ENCODE data around the gene CDH9. TPM values are rescaled to one million over a fixed set of nuclear protein-coding genes. Genes with fewer than 3 reads are reported as not detected.

CDH9 gene
- total and polyA plus RNA-seq, 9 donors: not detected

- Histone ChIP-seq H3K36me3 (no peaks in the 10 kb centered on the region), H3K9me3 (no peaks in the 10 kb centered on the region), H3K27me3 (no peaks in the 10 kb centered on the region), H3K4me1 (ENCODE audit: insufficient read depth) (no peaks in the 10 kb centered on the region), H3K27ac (no peak overlapping the region), H3K4me3 (no peak overlapping the region)
- TF ChIP-seq CTCF (IDR thresholded peaks at IDR 0.05) (no peak), POLR2A (IDR thresholded peaks at IDR 0.05) (no peak), EP300 (IDR thresholded peaks at IDR 0.05) (no peak)
- no peak for DNase-seq
- 8 to 25% (median 21%) methylated on average over 2 of the region's 2 CpGs for WGBS, 3 donors
- intact Hi-C loops (cut with DNase I): no loop called here
These were observed 153.9 kb downstream of the CDH9 start for GRCh38 chr5:26884481-26884880.

- intact Hi-C loops (cut with DNase I): no loop called here
These were observed 155.0 kb downstream of the CDH9 start for GRCh38 chr5:26883375-26883774.

GRCh38 chr5:26881901-26882300, 156.5 kb downstream of the CDH9 start:
- Histone ChIP-seq H3K9me3 (no peaks in the 10 kb centered on the region), H3K27ac (no peak overlapping the region), H3K27me3 (no peaks in the 10 kb centered on the region), H3K36me3 (no peaks in the 10 kb centered on the region), H3K4me1 (ENCODE audit: insufficient read depth) (no peaks in the 10 kb centered on the region), H3K4me3 (no peak overlapping the region)
- no peak for DNase-seq
- 42 to 45% (median 45%) methylated on average over 2 of the region's 2 CpGs for WGBS, 3 donors
- TF ChIP-seq EP300 (IDR thresholded peaks at IDR 0.05) (no peak), POLR2A (IDR thresholded peaks at IDR 0.05) (no peak)
- intact Hi-C loops (cut with DNase I): no loop called here

More at GRCh38 chr5:26883375-26883774, 155.0 kb downstream of the CDH9 start:
- Histone ChIP-seq H3K4me3 (no peak overlapping the region), H3K4me1 (ENCODE audit: insufficient read depth) (no peaks in the 10 kb centered on the region), H3K27me3 (no peaks in the 10 kb centered on the region), H3K36me3 (no peaks in the 10 kb centered on the region), H3K27ac (no peak overlapping the region), H3K9me3 (no peaks in the 10 kb centered on the region)
- DNase-seq: no peak
- WGBS, 3 donors: 76 to 81% (median 78%) methylated on average over 5 of the region's 5 CpGs
- TF ChIP-seq POLR2A (IDR thresholded peaks at IDR 0.05) (no peak), CTCF (IDR thresholded peaks at IDR 0.05) (no peak), EP300 (IDR thresholded peaks at IDR 0.05) (no peak)

- 77 to 90% (median 82%) methylated on average over 4 of the region's 4 CpGs for WGBS, 3 donors
- no peaks in the 10 kb centered on the region for H3K27me3 ChIP-seq
- no peak for DNase-seq
- H3K9me3 ChIP-seq: no peaks in the 10 kb centered on the region
- H3K4me3 ChIP-seq: no peak overlapping the region
- no peak overlapping the region for H3K27ac ChIP-seq
- H3K4me1 ChIP-seq (ENCODE audit: insufficient read depth): no peaks in the 10 kb centered on the region
- intact Hi-C loops (cut with DNase I): no loop called here
- H3K36me3 ChIP-seq: no peaks in the 10 kb centered on the region
- no peak for TF ChIP-seq EP300 (IDR thresholded peaks at IDR 0.05)
- no peak for TF ChIP-seq POLR2A (IDR thresholded peaks at IDR 0.05)
- TF ChIP-seq CTCF (IDR thresholded peaks at IDR 0.05): no peak
These were observed 161.2 kb downstream of the CDH9 start for GRCh38 chr5:26877154-26877553.

- Histone ChIP-seq H3K27me3 (no peaks in the 10 kb centered on the region), H3K36me3 (no peaks in the 10 kb centered on the region), H3K9me3 (no peaks in the 10 kb centered on the region), H3K4me1 (ENCODE audit: insufficient read depth) (no peaks in the 10 kb centered on the region), H3K4me3 (no peak overlapping the region), H3K27ac (no peak overlapping the region)
- WGBS, 3 donors: 65 to 85% (median 72%) methylated on average over 3 of the region's 3 CpGs
- DNase-seq: no peak
- intact Hi-C loops (cut with DNase I): no loop called here
- TF ChIP-seq CTCF (IDR thresholded peaks at IDR 0.05): no peak
- TF ChIP-seq EP300 (IDR thresholded peaks at IDR 0.05): no peak
- TF ChIP-seq POLR2A (IDR thresholded peaks at IDR 0.05): no peak
These were observed 166.0 kb downstream of the CDH9 start for GRCh38 chr5:26872337-26872736.
